IPS-20b (cell line): ENCODE measurements around the gene DROSHA.

ENCODE experiments used
- H3K27ac ChIP-seq: one replicate; pipeline ENCODE4 v1.5.1; 2013; ENCODE audit warnings: low read length
- H3K27me3 ChIP-seq: 2 replicates; pipeline ENCODE4 v1.6.1; 2013; ENCODE audit warnings: mild to moderate bottlenecking, low read length, inconsistent platforms; ENCODE audit not compliant: insufficient read depth
- H3K36me3 ChIP-seq: 2 replicates; pipeline ENCODE4 v1.6.1; 2013; ENCODE audit warnings: low read depth, mild to moderate bottlenecking, inconsistent platforms, low read length, moderate library complexity; ENCODE audit not compliant: insufficient read depth
- H3K4me1 ChIP-seq: 2 replicates; pipeline ENCODE4 v1.6.1; 2013; ENCODE audit warnings: mild to moderate bottlenecking, control low read depth, inconsistent platforms, low read length, moderate library complexity; ENCODE audit not compliant: insufficient read depth
- H3K4me3 ChIP-seq: 2 replicates; pipeline ENCODE4 v1.5.1; 2013; ENCODE audit warnings: mild to moderate bottlenecking, low read length, inconsistent platforms
- H3K9ac ChIP-seq: 2 replicates; pipeline ENCODE4 v1.6.1; 2013; ENCODE audit warnings: low read depth, mild to moderate bottlenecking, inconsistent platforms, low read length, moderate library complexity
- H3K9me3 ChIP-seq: 2 replicates; pipeline ENCODE4 v1.6.1; 2013; ENCODE audit warnings: mild to moderate bottlenecking, low read depth, low read length, inconsistent platforms; ENCODE audit not compliant: insufficient read depth

Gene DROSHA

GRCh38 chr5:31385774-31386537, 145.9 kb downstream of the DROSHA start:
- Histone ChIP-seq H3K36me3 (no peaks in the 10 kb centered on the region), H3K27me3 (no peaks in the 10 kb centered on the region), H3K9ac (no peak overlapping the region), H3K9me3 (peaks cover 12% of the 10 kb centered on the region), H3K4me3 (no peak overlapping the region), H3K27ac (no peak overlapping the region), H3K4me1 (peaks cover 16% of the 10 kb centered on the region; the same call in 1 of the 2 replicates)

- Histone ChIP-seq H3K27ac (no peak overlapping the region), H3K9ac (no peak overlapping the region), H3K36me3 (no peaks in the 10 kb centered on the region), H3K4me1 (peaks cover 16% of the 10 kb centered on the region; the same call in 1 of the 2 replicates), H3K27me3 (no peaks in the 10 kb centered on the region), H3K9me3 (peaks cover 4% of the 10 kb centered on the region), H3K4me3 (no peak overlapping the region)
These were observed 148.2 kb downstream of the DROSHA start for GRCh38 chr5:31383734-31384133.

GRCh38 chr5:31382051-31382878, 149.6 kb downstream of the DROSHA start:
- Histone ChIP-seq H3K27me3 (no peaks in the 10 kb centered on the region), H3K9ac (no peak overlapping the region), H3K9me3 (no peaks in the 10 kb centered on the region), H3K4me1 (peaks cover 16% of the 10 kb centered on the region; the same call in 1 of the 2 replicates), H3K4me3 (no peak overlapping the region), H3K36me3 (no peaks in the 10 kb centered on the region), H3K27ac (no peak overlapping the region)

DNA sequence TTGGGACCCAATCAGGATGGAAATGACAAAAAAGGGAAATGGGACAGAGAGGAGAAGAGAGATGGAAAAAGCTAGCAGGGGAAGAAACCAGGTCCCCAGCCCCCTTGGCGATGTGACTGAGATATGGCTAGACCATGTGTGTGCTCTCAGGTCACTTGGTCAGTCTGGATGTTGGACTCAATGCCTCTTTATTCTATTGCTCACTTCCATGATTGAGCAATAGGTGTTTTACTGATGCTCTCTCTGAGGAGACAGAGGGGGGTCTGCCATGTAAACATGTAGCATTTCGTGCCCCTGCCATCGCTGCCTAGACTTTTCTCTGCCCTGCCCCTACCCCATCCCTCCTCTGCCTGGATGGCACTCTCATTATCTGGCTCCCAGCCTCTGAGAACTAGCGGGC, 150.6 kb downstream of the DROSHA start:
- H3K4me3 ChIP-seq = no peak overlapping the region
- no peaks in the 10 kb centered on the region for H3K36me3 ChIP-seq
- no peak overlapping the region for H3K9ac ChIP-seq
- no peaks in the 10 kb centered on the region for H3K27me3 ChIP-seq
- H3K4me1 ChIP-seq = peaks cover 16% of the 10 kb centered on the region; the same call in 1 of the 2 replicates
- H3K9me3 ChIP-seq = no peaks in the 10 kb centered on the region
- no peak overlapping the region for H3K27ac ChIP-seq

- no peaks in the 10 kb centered on the region for H3K36me3 ChIP-seq
- H3K4me1 ChIP-seq = peaks cover 16% of the 10 kb centered on the region; the same call in 1 of the 2 replicates
- H3K9me3 ChIP-seq = no peaks in the 10 kb centered on the region
- H3K9ac ChIP-seq = no peak overlapping the region
- H3K27ac ChIP-seq = no peak overlapping the region
- no peak overlapping the region for H3K4me3 ChIP-seq
- H3K27me3 ChIP-seq = no peaks in the 10 kb centered on the region
These were observed 151.8 kb downstream of the DROSHA start for GRCh38 chr5:31380049-31380448.

- H3K9ac ChIP-seq = no peak overlapping the region
- no peaks in the 10 kb centered on the region for H3K27me3 ChIP-seq
- no peaks in the 10 kb centered on the region for H3K9me3 ChIP-seq
- peaks cover 16% of the 10 kb centered on the region; the same call in 1 of the 2 replicates for H3K4me1 ChIP-seq
- no peak overlapping the region for H3K27ac ChIP-seq
- H3K36me3 ChIP-seq = no peaks in the 10 kb centered on the region
- H3K4me3 ChIP-seq = no peak overlapping the region
These were observed 153.1 kb downstream of the DROSHA start for GRCh38 chr5:31378838-31379237.

- H3K27ac ChIP-seq = no peak overlapping the region
- H3K4me3 ChIP-seq = no peak overlapping the region
- H3K9me3 ChIP-seq = no peaks in the 10 kb centered on the region
- H3K27me3 ChIP-seq = no peaks in the 10 kb centered on the region
- no peaks in the 10 kb centered on the region for H3K36me3 ChIP-seq
- no peak overlapping the region for H3K9ac ChIP-seq
- H3K4me1 ChIP-seq = peaks cover 14% of the 10 kb centered on the region; the same call in 1 of the 2 replicates
These were observed 153.8 kb downstream of the DROSHA start for GRCh38 chr5:31378136-31378535.

DNA sequence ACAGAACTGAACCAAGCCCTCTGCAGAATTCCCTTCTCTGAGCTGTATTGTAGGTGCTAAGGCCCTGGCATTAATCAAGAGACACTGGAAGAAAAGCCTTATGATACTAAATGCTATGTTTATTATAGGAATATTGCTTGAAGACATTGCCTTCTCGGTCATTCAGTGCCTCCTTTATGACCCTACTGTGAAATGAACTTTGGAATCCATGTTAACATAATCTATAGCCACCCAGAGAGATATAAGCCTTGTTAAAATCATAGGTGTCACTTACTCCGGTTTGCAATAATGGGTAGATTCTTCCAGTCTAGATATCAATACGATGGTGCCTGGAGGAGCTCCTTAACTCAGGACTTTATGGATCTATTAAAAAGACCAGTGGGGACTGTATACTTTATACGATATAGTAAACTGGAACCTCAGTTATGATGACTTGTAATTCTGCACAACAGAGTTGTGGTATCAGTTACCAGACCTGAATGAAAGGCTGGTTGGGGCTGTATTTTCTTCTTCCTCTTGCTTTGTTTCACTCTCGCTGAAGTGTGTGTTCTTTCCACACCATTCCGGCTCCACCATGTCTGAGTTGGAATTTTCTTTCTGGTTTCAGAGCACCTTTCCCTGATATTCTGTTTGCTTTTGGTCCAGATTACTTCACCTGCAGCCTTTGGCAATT, 154.5 kb downstream of the DROSHA start:
- no peak overlapping the region for H3K27ac ChIP-seq
- no peak overlapping the region for H3K4me3 ChIP-seq
- H3K36me3 ChIP-seq = no peaks in the 10 kb centered on the region
- H3K9ac ChIP-seq = no peak overlapping the region
- H3K9me3 ChIP-seq = no peaks in the 10 kb centered on the region
- H3K27me3 ChIP-seq = no peaks in the 10 kb centered on the region
- H3K4me1 ChIP-seq = peaks cover 7% of the 10 kb centered on the region; the same call in 1 of the 2 replicates

- Histone ChIP-seq H3K27ac (no peak overlapping the region), H3K9ac (no peak overlapping the region), H3K4me1 (no peaks in the 10 kb centered on the region), H3K36me3 (no peaks in the 10 kb centered on the region), H3K27me3 (no peaks in the 10 kb centered on the region), H3K9me3 (no peaks in the 10 kb centered on the region), H3K4me3 (no peak overlapping the region)
These were observed 155.7 kb downstream of the DROSHA start for GRCh38 chr5:31375999-31376720.

GRCh38 chr5:31372124-31372523, 159.8 kb downstream of the DROSHA start:
- Histone ChIP-seq H3K27ac (no peak overlapping the region), H3K4me3 (no peak overlapping the region), H3K36me3 (no peaks in the 10 kb centered on the region), H3K9ac (no peak overlapping the region), H3K27me3 (no peaks in the 10 kb centered on the region), H3K9me3 (no peaks in the 10 kb centered on the region), H3K4me1 (no peaks in the 10 kb centered on the region)

DNA sequence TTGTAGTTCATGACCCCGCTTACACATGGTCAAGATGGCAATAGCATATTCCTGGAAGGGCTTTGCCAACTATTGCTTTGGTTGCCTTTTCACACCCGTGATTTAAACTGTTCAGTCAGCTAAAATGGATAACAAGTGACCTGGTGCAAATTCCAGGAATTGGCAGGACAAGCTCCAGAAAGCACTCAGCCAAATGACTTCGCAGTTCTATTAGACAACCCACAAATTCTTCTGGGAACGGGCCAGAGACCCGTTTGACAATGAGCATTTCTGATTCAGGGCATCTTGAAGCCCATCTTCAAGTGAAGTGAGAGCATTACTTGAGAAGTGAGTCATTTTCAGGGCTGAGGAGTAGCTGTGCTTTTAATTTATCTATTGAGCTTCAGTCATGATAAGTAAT, 165.0 kb downstream of the DROSHA start:
- H3K9ac ChIP-seq = no peak overlapping the region
- H3K4me3 ChIP-seq = no peak overlapping the region
- H3K4me1 ChIP-seq = peaks cover 8% of the 10 kb centered on the region
- H3K27ac ChIP-seq = no peak overlapping the region
- no peaks in the 10 kb centered on the region for H3K27me3 ChIP-seq
- no peaks in the 10 kb centered on the region for H3K9me3 ChIP-seq
- H3K36me3 ChIP-seq = no peaks in the 10 kb centered on the region
